DND-41 (cell line): Measurements from ENCODE around the gene PDE4D.

Source experiments
- CTCF ChIP-seq: IDR thresholded peaks from 2 replicates; pipeline ENCODE4 v1.5.1; 2012; ENCODE audit warnings: borderline replicate concordance, low read length, moderate library complexity, mild to moderate bottlenecking; ENCODE audit not compliant: poor library complexity, severe bottlenecking; ENCODE audit errors: extremely low read depth
- EZH2 ChIP-seq: IDR thresholded peaks from 3 replicates; pipeline ENCODE4 v1.6.1; 2012; ENCODE audit warnings: borderline replicate concordance, low read depth, mild to moderate bottlenecking, moderate library complexity, low read length, inconsistent platforms; ENCODE audit not compliant: severe bottlenecking

- TF ChIP-seq CTCF (no peak), EZH2 (no peak)
Measured at GRCh38 chr5:59322058-59322457, 571.5 kb downstream of the PDE4D start.
